ENCODE results near the gene PARP4. TPM values are rescaled to one million over a fixed set of nuclear protein-coding genes. Genes with fewer than 3 reads are reported as not detected.
"Not testable (repeated sequence)": the region's sequence is repeated elsewhere in the genome, so short reads cannot be mapped to it uniquely, and the experiment has no call there.

The PARP4 gene
- total and polyA plus RNA-seq, 8 donors: 46.8 to 76.8 (median 54.2) TPM

DNA sequence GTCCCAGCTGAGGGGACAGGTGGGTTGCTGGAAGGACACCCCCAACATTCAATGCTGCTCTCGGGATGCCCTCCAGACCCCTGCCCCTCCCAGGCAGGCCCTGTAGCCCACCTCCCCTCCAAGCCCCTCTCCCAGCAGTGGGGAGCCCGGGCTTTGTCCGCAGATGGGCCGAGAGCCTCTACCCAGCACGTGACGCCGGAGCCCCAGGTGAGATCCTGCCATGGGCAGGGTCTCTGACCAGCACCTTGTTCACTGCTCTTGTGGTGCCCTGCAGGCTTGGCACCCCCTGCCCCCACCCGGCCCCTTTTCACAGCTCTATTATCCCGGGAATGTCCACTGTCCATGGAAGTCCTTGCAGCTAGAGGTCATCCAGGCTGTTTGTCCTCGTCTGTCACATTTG, 126.7 kb downstream of the PARP4 start:
- TF ChIP-seq CTCF (IDR thresholded peaks at IDR 0.05): no peak
- ATAC-seq (no peak), DNase-seq (no peak)
- H3K4me1 ChIP-seq: no peaks in the 10 kb centered on the region
- no peaks in the 10 kb centered on the region for H3K9me3 ChIP-seq
- no peak overlapping the region for H3K27ac ChIP-seq
- H3K36me3 ChIP-seq: no peaks in the 10 kb centered on the region
- H3K27me3 ChIP-seq: no peaks in the 10 kb centered on the region
- intact Hi-C loops (cut with DNase I): no loop called here
- no peak overlapping the region for H3K4me3 ChIP-seq

DNA sequence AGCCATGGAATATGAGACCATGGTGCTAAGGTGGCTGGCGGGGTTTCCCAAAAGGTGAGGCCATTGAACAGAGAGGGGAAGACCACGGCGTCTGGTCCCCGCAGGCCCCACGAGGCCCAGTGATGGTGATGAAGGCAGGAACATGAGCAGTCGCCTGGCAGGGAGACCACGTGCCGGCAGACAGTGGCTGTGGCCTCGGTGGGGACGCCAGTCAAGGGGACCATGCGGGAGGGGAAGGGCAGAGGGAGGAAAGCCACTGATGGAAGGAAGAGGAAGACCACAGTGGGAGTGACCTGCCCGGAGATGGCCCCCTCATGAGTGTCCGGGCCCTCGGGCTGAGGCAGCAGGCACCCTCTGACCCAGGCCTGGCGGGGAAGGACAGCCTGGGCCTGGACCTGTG, 127.6 kb downstream of the PARP4 start:
- H3K27me3 ChIP-seq; H3K4me3 ChIP-seq; H3K9me3 ChIP-seq; intact Hi-C loops (cut with DNase I); ATAC-seq; H3K4me1 ChIP-seq; H3K36me3 ChIP-seq; H3K27ac ChIP-seq; DNase-seq: not testable (repeated sequence)

DNA sequence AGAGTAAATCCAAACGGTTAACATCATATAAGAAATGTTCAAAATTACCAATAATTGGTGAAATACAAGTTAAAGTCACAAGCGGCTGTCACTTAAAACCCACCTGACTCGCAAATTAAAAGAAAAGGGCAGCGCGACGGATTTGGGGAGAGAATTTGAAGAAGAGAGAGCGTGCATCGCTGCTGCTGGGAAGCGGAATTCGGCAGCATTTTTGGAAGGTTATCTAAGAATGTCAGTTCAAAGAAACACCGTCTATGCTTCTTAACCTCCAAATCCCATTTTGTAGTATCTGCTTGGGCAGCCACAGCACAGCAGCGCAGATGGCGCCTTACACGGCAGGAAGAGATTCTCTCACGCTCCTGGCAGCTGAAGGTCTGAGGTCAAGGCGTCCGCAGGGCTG, 128.5 kb downstream of the PARP4 start:
- H3K27ac ChIP-seq; ATAC-seq; DNase-seq; intact Hi-C loops (cut with DNase I); H3K27me3 ChIP-seq; H3K36me3 ChIP-seq; H3K9me3 ChIP-seq; H3K4me3 ChIP-seq; H3K4me1 ChIP-seq: not testable (repeated sequence)

GRCh38 chr13:24381541-24382265, 130.9 kb downstream of the PARP4 start:
- H3K27me3 ChIP-seq: no peaks in the 10 kb centered on the region
- TF ChIP-seq CTCF (IDR thresholded peaks at IDR 0.05): no peak
- H3K4me1 ChIP-seq: no peaks in the 10 kb centered on the region
- ATAC-seq: no peak
- no peaks in the 10 kb centered on the region for H3K36me3 ChIP-seq
- H3K4me3 ChIP-seq: no peak overlapping the region
- no peak for DNase-seq
- intact Hi-C loops (cut with DNase I): no loop called here
- H3K27ac ChIP-seq: no peak overlapping the region
- no peaks in the 10 kb centered on the region for H3K9me3 ChIP-seq

- H3K4me1 ChIP-seq; intact Hi-C loops (cut with DNase I); DNase-seq; H3K36me3 ChIP-seq; H3K27me3 ChIP-seq; ATAC-seq; H3K4me3 ChIP-seq; H3K9me3 ChIP-seq; H3K27ac ChIP-seq: not testable (repeated sequence)
Measured at GRCh38 chr13:24380881-24381280, 131.7 kb downstream of the PARP4 start.

GRCh38 chr13:24380227-24380626, 132.4 kb downstream of the PARP4 start:
- DNase-seq; ATAC-seq; intact Hi-C loops (cut with DNase I): not testable (repeated sequence)

GRCh38 chr13:24371273-24371672, 141.3 kb downstream of the PARP4 start:
- H3K4me3 ChIP-seq; H3K9me3 ChIP-seq; H3K4me1 ChIP-seq; H3K27me3 ChIP-seq; H3K36me3 ChIP-seq; DNase-seq; H3K27ac ChIP-seq; intact Hi-C loops (cut with DNase I); ATAC-seq: not testable (repeated sequence)

More at GRCh38 chr13:24380227-24380626, 132.4 kb downstream of the PARP4 start:
- not testable (repeated sequence) for H3K27ac ChIP-seq, H3K4me1 ChIP-seq, H3K4me3 ChIP-seq, H3K36me3 ChIP-seq, H3K27me3 ChIP-seq, H3K9me3 ChIP-seq

Other genes starting within 250 kb of the PARP4 start
- under 1 TPM in 1 of 2 donors, not detected in 1; 0.18 TPM for gene C1QTNF9, start 203.2 kb downstream of the PARP4 start, total RNA-seq
- gene C1QTNF9, start 203.2 kb downstream of the PARP4 start, polyA plus RNA-seq (ENCODE audit: insufficient read length in 6 of 6): under 1 TPM; 0.20 to 0.46 (median 0.26) TPM
- 1 to 10 TPM in 1 of 2 donors, not detected in 1; 2.0 TPM for gene ATP12A, start 167.6 kb upstream of the PARP4 start, total RNA-seq
- gene ATP12A, start 167.6 kb upstream of the PARP4 start, polyA plus RNA-seq (ENCODE audit: insufficient read length in 6 of 6): under 1 TPM in 4 of 6 donors, not detected in 2; 0.08 to 0.13 (median 0.09) TPM

All from left lung (tissue), 10 donors.